ENCODE measurements around the gene CACNA1E.

GRCh38 chr1:181469829-181470228, 13.5 kb upstream of the CACNA1E start:
- TF ChIP-seq EZH2 (IDR thresholded peaks at IDR 0.05; ENCODE audit: low read depth, unreplicated experiment) (no peak), POLR2AphosphoS5 (IDR thresholded peaks at IDR 0.05; ENCODE audit: low read depth) (no peak), JUNB (IDR thresholded peaks at IDR 0.05; ENCODE audit: unreplicated experiment) (no peak), EZH2phosphoT487 (IDR thresholded peaks at IDR 0.05; ENCODE audit: unreplicated experiment) (no peak), CREB1 (CRISPR knock-in tag; IDR thresholded peaks at IDR 0.05; ENCODE audit: low read depth) (no peak), ETS1 (IDR thresholded peaks at IDR 0.05) (no peak), ZNF331 (CRISPR knock-in tag; IDR thresholded peaks at IDR 0.05; ENCODE audit: low read depth) (no peak)
- TF ChIP-seq, protein P1, sequence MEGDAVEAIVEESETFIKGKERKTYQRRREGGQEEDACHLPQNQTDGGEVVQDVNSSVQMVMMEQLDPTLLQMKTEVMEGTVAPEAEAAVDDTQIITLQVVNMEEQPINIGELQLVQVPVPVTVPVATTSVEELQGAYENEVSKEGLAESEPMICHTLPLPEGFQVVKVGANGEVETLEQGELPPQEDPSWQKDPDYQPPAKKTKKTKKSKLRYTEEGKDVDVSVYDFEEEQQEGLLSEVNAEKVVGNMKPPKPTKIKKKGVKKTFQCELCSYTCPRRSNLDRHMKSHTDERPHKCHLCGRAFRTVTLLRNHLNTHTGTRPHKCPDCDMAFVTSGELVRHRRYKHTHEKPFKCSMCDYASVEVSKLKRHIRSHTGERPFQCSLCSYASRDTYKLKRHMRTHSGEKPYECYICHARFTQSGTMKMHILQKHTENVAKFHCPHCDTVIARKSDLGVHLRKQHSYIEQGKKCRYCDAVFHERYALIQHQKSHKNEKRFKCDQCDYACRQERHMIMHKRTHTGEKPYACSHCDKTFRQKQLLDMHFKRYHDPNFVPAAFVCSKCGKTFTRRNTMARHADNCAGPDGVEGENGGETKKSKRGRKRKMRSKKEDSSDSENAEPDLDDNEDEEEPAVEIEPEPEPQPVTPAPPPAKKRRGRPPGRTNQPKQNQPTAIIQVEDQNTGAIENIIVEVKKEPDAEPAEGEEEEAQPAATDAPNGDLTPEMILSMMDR (conservative IDR thresholded peaks at IDR 0.05; ENCODE audit: low read depth in 2 of 2) = no peak
- TF ChIP-seq, protein P2, sequence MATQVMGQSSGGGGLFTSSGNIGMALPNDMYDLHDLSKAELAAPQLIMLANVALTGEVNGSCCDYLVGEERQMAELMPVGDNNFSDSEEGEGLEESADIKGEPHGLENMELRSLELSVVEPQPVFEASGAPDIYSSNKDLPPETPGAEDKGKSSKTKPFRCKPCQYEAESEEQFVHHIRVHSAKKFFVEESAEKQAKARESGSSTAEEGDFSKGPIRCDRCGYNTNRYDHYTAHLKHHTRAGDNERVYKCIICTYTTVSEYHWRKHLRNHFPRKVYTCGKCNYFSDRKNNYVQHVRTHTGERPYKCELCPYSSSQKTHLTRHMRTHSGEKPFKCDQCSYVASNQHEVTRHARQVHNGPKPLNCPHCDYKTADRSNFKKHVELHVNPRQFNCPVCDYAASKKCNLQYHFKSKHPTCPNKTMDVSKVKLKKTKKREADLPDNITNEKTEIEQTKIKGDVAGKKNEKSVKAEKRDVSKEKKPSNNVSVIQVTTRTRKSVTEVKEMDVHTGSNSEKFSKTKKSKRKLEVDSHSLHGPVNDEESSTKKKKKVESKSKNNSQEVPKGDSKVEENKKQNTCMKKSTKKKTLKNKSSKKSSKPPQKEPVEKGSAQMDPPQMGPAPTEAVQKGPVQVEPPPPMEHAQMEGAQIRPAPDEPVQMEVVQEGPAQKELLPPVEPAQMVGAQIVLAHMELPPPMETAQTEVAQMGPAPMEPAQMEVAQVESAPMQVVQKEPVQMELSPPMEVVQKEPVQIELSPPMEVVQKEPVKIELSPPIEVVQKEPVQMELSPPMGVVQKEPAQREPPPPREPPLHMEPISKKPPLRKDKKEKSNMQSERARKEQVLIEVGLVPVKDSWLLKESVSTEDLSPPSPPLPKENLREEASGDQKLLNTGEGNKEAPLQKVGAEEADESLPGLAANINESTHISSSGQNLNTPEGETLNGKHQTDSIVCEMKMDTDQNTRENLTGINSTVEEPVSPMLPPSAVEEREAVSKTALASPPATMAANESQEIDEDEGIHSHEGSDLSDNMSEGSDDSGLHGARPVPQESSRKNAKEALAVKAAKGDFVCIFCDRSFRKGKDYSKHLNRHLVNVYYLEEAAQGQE (IDR thresholded peaks at IDR 0.05; ENCODE audit: unreplicated experiment) = no peak
